ENCODE results near the gene ZNF562.

Gene ZNF562

GRCh38 chr19:9641810-9642209, 33.1 kb downstream of the ZNF562 start:
- no peak for DNase-seq

- no peak for DNase-seq
Observed at GRCh38 chr19:9640956-9641355, 33.9 kb downstream of the ZNF562 start.

GRCh38 chr19:9636018-9636417, 38.9 kb downstream of the ZNF562 start:
- no peak for DNase-seq

GRCh38 chr19:9627856-9628255, 47.0 kb downstream of the ZNF562 start:
- DNase-seq: no peak

- no peak for DNase-seq
Observed at GRCh38 chr19:9622531-9622930, 52.4 kb downstream of the ZNF562 start.

GRCh38 chr19:9621156-9622037, 53.5 kb downstream of the ZNF562 start, which contains the start of gene ZNF561:
Gene ZNF561 (minus strand): TSS chr19:9621232. CDS start chr19:9619456, 1,776 bp downstream.
- DNase-seq: peak; percentile 29

- DNase-seq: no peak
Observed at GRCh38 chr19:9620842-9621155, 54.1 kb downstream of the ZNF562 start.

GRCh38 chr19:9615844-9616243, 59.1 kb downstream of the ZNF562 start:
- DNase-seq: no peak

GRCh38 chr19:9610484-9611113, 64.3 kb downstream of the ZNF562 start:
- no peak for DNase-seq

- DNase-seq: no peak
Observed at GRCh38 chr19:9608912-9609311, 66.0 kb downstream of the ZNF562 start.

GRCh38 chr19:9597027-9597426, 77.9 kb downstream of the ZNF562 start:
- DNase-seq: no peak

Measured in NCI-H1436 treated with DMSO at 0.1 percent for 48 hours (cell line).